Mucosa of rectum (tissue), 2 donors: ENCODE data around the gene ZC3H18.

Experiments
- H3K27ac ChIP-seq, 2 donors: one replicate each; pipeline ENCODE4 v1.7.0; 2013; ENCODE audit warnings: inconsistent platforms in 2 of 2, low read depth in 2 of 2, low read length in 2 of 2
- H3K27me3 ChIP-seq, 2 donors: one replicate each; pipeline ENCODE4 v1.7.0; 2013; ENCODE audit warnings: low read length in 2 of 2; ENCODE audit not compliant: control insufficient read depth in 2 of 2, insufficient read depth in 2 of 2
- H3K36me3 ChIP-seq, 2 donors: one replicate each; pipeline ENCODE4 v1.7.0; 2013; ENCODE audit warnings: low read length in 2 of 2; ENCODE audit not compliant: control insufficient read depth in 2 of 2, insufficient read depth in 2 of 2
- H3K4me1 ChIP-seq, 2 donors: one replicate each; pipeline ENCODE4 v1.7.0; 2013; ENCODE audit warnings: low read length in 2 of 2, mild to moderate bottlenecking in 1 of 2; ENCODE audit not compliant: control insufficient read depth in 2 of 2, insufficient read depth in 2 of 2
- H3K4me3 ChIP-seq, 2 donors: one replicate each; pipeline ENCODE4 v1.7.0; 2013; ENCODE audit warnings: low read length in 2 of 2
- H3K9ac ChIP-seq, 2 donors: one replicate each; pipeline ENCODE4 v1.7.0; 2013; ENCODE audit warnings: low read length in 2 of 2, low read depth in 1 of 2, mild to moderate bottlenecking in 1 of 2
- H3K9me3 ChIP-seq, 2 donors: one replicate each; pipeline ENCODE4 v1.7.0; 2013; ENCODE audit warnings: low read length in 2 of 2; ENCODE audit not compliant: control insufficient read depth in 2 of 2
- donor health status: healthy.
- donor health status: Normal muscosa, but diverticular disease.

The ZC3H18 gene

GRCh38 chr16:88533381-88533917 is 36.8 kb upstream of the ZC3H18 start:
- Histone ChIP-seq H3K4me1 (peaks cover 5 to 7% of the 10 kb centered on the region in 2 donors), H3K4me3 (peak overlapping the region; percentile 44 to 52), H3K9me3 (no peaks in the 10 kb centered on the region), H3K27me3 (peaks cover 4% of the 10 kb centered on the region in 2 donors), H3K27ac (no peak overlapping the region), H3K36me3 (no peaks in the 10 kb centered on the region), H3K9ac (peak overlapping the region in 1 of 2 donors; percentile 16)

GRCh38 chr16:88533932-88534637 is 36.1 kb upstream of the ZC3H18 start:
- Histone ChIP-seq H3K9ac (peak overlapping the region; percentile 65 to 92), H3K27ac (peak overlapping the region; percentile 88 to 90), H3K36me3 (no peaks in the 10 kb centered on the region), H3K4me3 (peak overlapping the region; percentile 72 to 73), H3K4me1 (peaks cover 5 to 7% of the 10 kb centered on the region in 2 donors), H3K27me3 (peaks cover 7 to 9% of the 10 kb centered on the region in 2 donors), H3K9me3 (no peaks in the 10 kb centered on the region)

GRCh38 chr16:88534638-88535190 is 35.5 kb upstream of the ZC3H18 start:
- peaks cover 5 to 7% of the 10 kb centered on the region in 2 donors for H3K4me1 ChIP-seq
- peak overlapping the region in 1 of 2 donors; percentile 90 for H3K27ac ChIP-seq
- no peaks in the 10 kb centered on the region for H3K9me3 ChIP-seq
- H3K27me3 ChIP-seq, result peaks cover 12 to 15% of the 10 kb centered on the region in 2 donors
- H3K36me3 ChIP-seq, result no peaks in the 10 kb centered on the region
- peak overlapping the region in 1 of 2 donors; percentile 92 for H3K9ac ChIP-seq
- H3K4me3 ChIP-seq, result peak overlapping the region; percentile 60 to 73

GRCh38 chr16:88535191-88535856 is 34.9 kb upstream of the ZC3H18 start:
- peak overlapping the region; percentile 60 to 68 for H3K4me3 ChIP-seq
- peak overlapping the region in 1 of 2 donors; percentile 37 for H3K9ac ChIP-seq
- no peaks in the 10 kb centered on the region for H3K9me3 ChIP-seq
- no peaks in the 10 kb centered on the region for H3K36me3 ChIP-seq
- H3K4me1 ChIP-seq, result peaks cover 5 to 7% of the 10 kb centered on the region in 2 donors
- H3K27ac ChIP-seq, result no peak overlapping the region
- peaks cover 17 to 21% of the 10 kb centered on the region in 2 donors for H3K27me3 ChIP-seq

- H3K9ac ChIP-seq, result no peak overlapping the region
Observed at GRCh38 chr16:88535857-88536222, 34.4 kb upstream of the ZC3H18 start.

GRCh38 chr16:88536510-88536909 is 33.7 kb upstream of the ZC3H18 start:
- H3K9me3 ChIP-seq, result no peaks in the 10 kb centered on the region
- H3K4me1 ChIP-seq, result peaks cover 5 to 7% of the 10 kb centered on the region in 2 donors
- no peaks in the 10 kb centered on the region for H3K36me3 ChIP-seq
- no peak overlapping the region for H3K27ac ChIP-seq
- no peak overlapping the region for H3K4me3 ChIP-seq
- no peak overlapping the region for H3K9ac ChIP-seq
- H3K27me3 ChIP-seq, result peaks cover 22 to 26% of the 10 kb centered on the region in 2 donors

More at GRCh38 chr16:88535857-88536222, 34.4 kb upstream of the ZC3H18 start:
- Histone ChIP-seq H3K36me3 (no peaks in the 10 kb centered on the region), H3K9me3 (no peaks in the 10 kb centered on the region), H3K27ac (no peak overlapping the region), H3K4me1 (peaks cover 5 to 7% of the 10 kb centered on the region in 2 donors), H3K27me3 (peaks cover 19 to 26% of the 10 kb centered on the region in 2 donors), H3K4me3 (no peak overlapping the region)

GRCh38 chr16:88536971-88537751 is 33.0 kb upstream of the ZC3H18 start:
- Histone ChIP-seq H3K9ac (no peak overlapping the region), H3K27ac (no peak overlapping the region), H3K4me3 (no peak overlapping the region), H3K27me3 (peaks cover 22 to 26% of the 10 kb centered on the region in 2 donors), H3K4me1 (peaks cover 5 to 7% of the 10 kb centered on the region in 2 donors), H3K36me3 (no peaks in the 10 kb centered on the region), H3K9me3 (no peaks in the 10 kb centered on the region)

- H3K27ac ChIP-seq, result no peak overlapping the region
- no peaks in the 10 kb centered on the region for H3K9me3 ChIP-seq
- no peaks in the 10 kb centered on the region for H3K36me3 ChIP-seq
- H3K4me1 ChIP-seq, result peaks cover 5 to 7% of the 10 kb centered on the region in 2 donors
- H3K9ac ChIP-seq, result no peak overlapping the region
- H3K27me3 ChIP-seq, result peaks cover 22 to 26% of the 10 kb centered on the region in 2 donors
- no peak overlapping the region for H3K4me3 ChIP-seq
Observed at GRCh38 chr16:88537859-88538258, 32.3 kb upstream of the ZC3H18 start.

- H3K9me3 ChIP-seq, result peaks cover 0 to under 1% of the 10 kb centered on the region in 2 donors
- H3K4me3 ChIP-seq, result no peak overlapping the region
- H3K27me3 ChIP-seq, result peaks cover 22 to 26% of the 10 kb centered on the region in 2 donors
- peaks cover 5 to 7% of the 10 kb centered on the region in 2 donors for H3K4me1 ChIP-seq
- H3K36me3 ChIP-seq, result no peaks in the 10 kb centered on the region
- no peak overlapping the region for H3K9ac ChIP-seq
- no peak overlapping the region for H3K27ac ChIP-seq
Observed at GRCh38 chr16:88538366-88539060, 31.7 kb upstream of the ZC3H18 start.
